ENCODE data around the gene HOXA13.

DNA sequence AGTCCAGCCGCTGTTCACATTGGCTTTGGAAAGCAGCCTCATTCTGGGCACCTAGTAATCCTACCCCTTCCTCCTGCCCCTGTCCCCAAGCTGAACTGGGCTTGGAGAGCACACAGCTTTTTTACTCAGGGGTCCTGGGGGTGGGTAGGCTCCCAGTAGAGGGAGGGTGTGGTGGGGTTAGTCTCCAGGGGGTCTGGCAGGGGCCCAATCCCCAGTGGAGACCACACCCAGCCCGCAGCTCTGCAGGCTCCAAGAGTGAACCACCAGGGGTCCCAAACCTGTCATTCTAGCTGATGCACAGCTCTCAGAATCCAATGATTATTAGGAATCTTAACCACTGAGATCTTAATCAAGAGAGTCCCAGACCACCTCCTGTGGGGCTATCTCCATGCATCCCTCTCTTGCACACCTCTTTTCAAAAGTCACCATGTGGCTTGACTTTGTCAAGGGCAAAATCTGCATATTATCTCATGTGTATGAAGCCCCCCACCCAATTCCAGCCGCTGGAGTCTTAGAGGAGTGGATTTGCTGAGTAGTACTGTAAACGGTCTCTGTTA, 17.5 kb downstream of the HOXA13 start:
- no peak for TF ChIP-seq POLR2A (IDR thresholded peaks at IDR 0.05; ENCODE audit: low read depth, low read length)
- TF ChIP-seq TAF1 (IDR thresholded peaks at IDR 0.05; ENCODE audit: borderline replicate concordance, low read depth, low read length) = no peak
